ENCODE results near the gene FTO. TPM values are rescaled to one million over a fixed set of nuclear protein-coding genes. Genes with fewer than 3 reads are reported as not detected.

FTO gene
- total and polyA plus RNA-seq, 2 of the 13 experiments (the other 11 are each of a cell fraction or from before 2014, with no cell fraction given) = 41.6 to 55.8 TPM

DNA sequence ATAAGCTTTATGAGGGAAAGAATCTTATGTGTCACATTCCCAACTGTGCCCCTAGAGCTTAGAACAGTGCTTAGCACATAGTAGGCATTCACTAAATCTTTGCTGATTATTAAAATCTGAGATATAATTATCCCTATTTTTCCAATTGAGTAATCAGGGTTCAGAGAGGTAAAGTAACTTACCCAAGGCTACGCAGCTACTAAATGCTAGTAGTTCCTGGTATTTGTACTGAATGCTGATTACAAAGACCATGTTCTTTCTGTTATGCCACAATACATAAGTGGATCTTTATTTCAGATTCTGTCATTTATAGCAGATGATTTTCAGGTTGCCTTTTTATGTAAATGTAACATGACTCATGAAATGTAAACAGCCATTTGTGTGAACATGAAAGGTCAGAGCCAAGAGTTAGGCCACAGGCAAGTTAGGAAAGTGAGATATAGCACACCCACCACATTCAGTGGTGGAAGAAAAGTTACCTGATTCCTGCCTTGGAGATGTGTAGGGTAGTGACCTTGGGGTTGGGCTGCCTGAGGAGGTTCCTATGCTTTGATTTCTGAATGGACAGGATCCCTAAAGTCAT, 77.2 kb downstream of the FTO start (continued):
- TF ChIP-seq, protein P1, sequence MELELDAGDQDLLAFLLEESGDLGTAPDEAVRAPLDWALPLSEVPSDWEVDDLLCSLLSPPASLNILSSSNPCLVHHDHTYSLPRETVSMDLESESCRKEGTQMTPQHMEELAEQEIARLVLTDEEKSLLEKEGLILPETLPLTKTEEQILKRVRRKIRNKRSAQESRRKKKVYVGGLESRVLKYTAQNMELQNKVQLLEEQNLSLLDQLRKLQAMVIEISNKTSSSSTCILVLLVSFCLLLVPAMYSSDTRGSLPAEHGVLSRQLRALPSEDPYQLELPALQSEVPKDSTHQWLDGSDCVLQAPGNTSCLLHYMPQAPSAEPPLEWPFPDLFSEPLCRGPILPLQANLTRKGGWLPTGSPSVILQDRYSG (CRISPR knock-in tag; IDR thresholded peaks at IDR 0.05) = no peak
- TF ChIP-seq ZNF17 (CRISPR knock-in tag; IDR thresholded peaks at IDR 0.05) = no peak
- no peak for TF ChIP-seq ATF7-NPFF (CRISPR knock-in tag; IDR thresholded peaks at IDR 0.05; ENCODE audit: low read depth)
- TF ChIP-seq, protein P2, sequence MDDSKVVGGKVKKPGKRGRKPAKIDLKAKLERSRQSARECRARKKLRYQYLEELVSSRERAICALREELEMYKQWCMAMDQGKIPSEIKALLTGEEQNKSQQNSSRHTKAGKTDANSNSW (CRISPR knock-in tag; IDR thresholded peaks at IDR 0.05; ENCODE audit: borderline replicate concordance) = no peak
- TF ChIP-seq, protein P3, sequence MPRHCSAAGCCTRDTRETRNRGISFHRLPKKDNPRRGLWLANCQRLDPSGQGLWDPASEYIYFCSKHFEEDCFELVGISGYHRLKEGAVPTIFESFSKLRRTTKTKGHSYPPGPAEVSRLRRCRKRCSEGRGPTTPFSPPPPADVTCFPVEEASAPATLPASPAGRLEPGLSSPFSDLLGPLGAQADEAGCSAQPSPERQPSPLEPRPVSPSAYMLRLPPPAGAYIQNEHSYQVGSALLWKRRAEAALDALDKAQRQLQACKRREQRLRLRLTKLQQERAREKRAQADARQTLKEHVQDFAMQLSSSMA (CRISPR knock-in tag; IDR thresholded peaks at IDR 0.05) = no peak
- TF ChIP-seq, protein P4, sequence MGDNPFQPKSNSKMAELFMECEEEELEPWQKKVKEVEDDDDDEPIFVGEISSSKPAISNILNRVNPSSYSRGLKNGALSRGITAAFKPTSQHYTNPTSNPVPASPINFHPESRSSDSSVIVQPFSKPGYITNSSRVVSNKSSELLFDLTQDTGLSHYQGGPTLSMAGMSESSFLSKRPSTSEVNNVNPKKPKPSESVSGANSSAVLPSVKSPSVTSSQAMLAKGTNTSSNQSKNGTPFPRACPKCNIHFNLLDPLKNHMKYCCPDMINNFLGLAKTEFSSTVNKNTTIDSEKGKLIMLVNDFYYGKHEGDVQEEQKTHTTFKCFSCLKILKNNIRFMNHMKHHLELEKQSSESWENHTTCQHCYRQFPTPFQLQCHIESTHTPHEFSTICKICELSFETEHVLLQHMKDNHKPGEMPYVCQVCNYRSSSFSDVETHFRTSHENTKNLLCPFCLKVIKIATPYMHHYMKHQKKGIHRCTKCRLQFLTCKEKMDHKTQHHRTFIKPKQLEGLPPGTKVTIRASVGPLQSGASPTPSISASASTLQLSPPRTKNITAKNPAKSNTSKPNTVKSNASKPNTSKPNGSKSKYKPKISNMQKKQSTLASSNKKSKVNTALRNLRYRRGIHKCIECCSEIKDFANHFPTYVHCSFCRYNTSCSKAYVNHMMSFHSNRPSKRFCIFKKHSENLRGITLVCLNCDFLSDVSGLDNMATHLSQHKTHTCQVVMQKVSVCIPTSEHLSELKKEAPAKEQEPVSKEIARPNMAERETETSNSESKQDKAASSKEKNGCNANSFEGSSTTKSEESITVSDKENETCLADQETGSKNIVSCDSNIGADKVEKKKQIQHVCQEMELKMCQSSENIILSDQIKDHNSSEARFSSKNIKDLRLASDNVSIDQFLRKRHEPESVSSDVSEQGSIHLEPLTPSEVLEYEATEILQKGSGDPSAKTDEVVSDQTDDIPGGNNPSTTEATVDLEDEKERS (CRISPR knock-in tag; IDR thresholded peaks at IDR 0.05) = no peak
- no peak for TF ChIP-seq POGK (CRISPR knock-in tag; conservative IDR thresholded peaks at IDR 0.05)
- TF ChIP-seq PREB (CRISPR knock-in tag; IDR thresholded peaks at IDR 0.05) = no peak
- TF ChIP-seq GRHL1 (CRISPR knock-in tag; conservative IDR thresholded peaks at IDR 0.05) = no peak
- TF ChIP-seq FOSL2 (CRISPR knock-in tag; IDR thresholded peaks at IDR 0.05) = peak; percentile 95
- TF ChIP-seq ZBTB21 (CRISPR knock-in tag; IDR thresholded peaks at IDR 0.05) = no peak
- no peak for TF ChIP-seq ZMYM4 (CRISPR knock-in tag; IDR thresholded peaks at IDR 0.05)
- no peak for TF ChIP-seq ZNF552 (CRISPR knock-in tag; IDR thresholded peaks at IDR 0.05; ENCODE audit: borderline replicate concordance)
- TF ChIP-seq RBFOX2 (IDR thresholded peaks at IDR 0.05; ENCODE audit: low read depth, low read length) = no peak
- TF ChIP-seq SOX13 (IDR thresholded peaks at IDR 0.05) = no peak
- peak in 1 of 2 experiments; percentile 41; a peak in 1 of 4 replicates for TF ChIP-seq SOX13 (CRISPR knock-in tag; conservative IDR thresholded peaks at IDR 0.05 in 1 of 2, IDR thresholded peaks at IDR 0.05 in 1 of 2)
- TF ChIP-seq STAT5B (CRISPR knock-in tag; IDR thresholded peaks at IDR 0.05) = no peak
- no peak for TF ChIP-seq ZNF850 (CRISPR knock-in tag; conservative IDR thresholded peaks at IDR 0.05)
- TF ChIP-seq ELF4 (CRISPR knock-in tag; IDR thresholded peaks at IDR 0.05; ENCODE audit: borderline replicate concordance) = no peak
- TF ChIP-seq ZNF577 (CRISPR knock-in tag; IDR thresholded peaks at IDR 0.05; ENCODE audit: borderline replicate concordance, low read depth) = no peak
